Lung (tissue), 5 donors: ENCODE measurements around the gene TARBP2. TPM values are rescaled to one million over a fixed set of nuclear protein-coding genes. Genes with fewer than 3 reads are reported as not detected.

ENCODE experiments used
- polyA plus RNA-seq, 2 donors: library from polyadenylated mRNA; stranded (reverse); fragments of 200-250 nt; gene quantifications; one replicate each; pipeline ENCODE4 v1.2.1, GENCODE V29; 2013
- small RNA-seq: library from RNA; depleted of rRNA; stranded (forward); fragments of <200 nt; gene quantifications from one replicate; pipeline ENCODE3, GENCODE V24; 2014; ENCODE audit warnings: low replicate concordance
- total RNA-seq, 2 donors: library from RNA; depleted of rRNA in 1 of 2; stranded (reverse); fragments of >200 nt in 1 of 2; gene quantifications; one replicate each; pipeline ENCODE4 v1.2.1, GENCODE V29; 2014 to 2021
- donor health status: Bipolar disorder and iron deficiency.
- donor health status: healthy.
- donor health status: DM: yes; HTN: yes; CAD: no.

TARBP2 gene
- total and polyA plus RNA-seq, 4 donors, result 32.2 to 41.3 (median 34.8) TPM

Small RNA genes within 50 kb of the gene (small RNA-seq; reads per million reads assigned to genes)
- gene AC023509.3, result not detected

Other genes starting within 250 kb of the TARBP2 start
- 1 to 10 TPM; 2.0 to 6.7 TPM for gene ESPL1, start 233.0 kb upstream of the TARBP2 start, total RNA-seq
- gene ESPL1, start 233.0 kb upstream of the TARBP2 start, polyA plus RNA-seq, result under 1 TPM; 0.77 to 0.97 TPM
- gene PFDN5, start 205.7 kb upstream of the TARBP2 start, total RNA-seq, result 100 to 1,000 TPM; 351 to 361 TPM
- gene PFDN5, start 205.7 kb upstream of the TARBP2 start, polyA plus RNA-seq, result 1,000 to 10,000 TPM in 1 of 2 donors, 100 to 1,000 TPM in 1; 649 to 1,722 TPM
- 10 to 100 TPM; 22.1 to 63.5 TPM for gene MYG1, start 201.6 kb upstream of the TARBP2 start, total RNA-seq
- gene MYG1, start 201.6 kb upstream of the TARBP2 start, polyA plus RNA-seq, result 10 to 100 TPM; 56.1 to 88.9 TPM
- gene AAAS, start 179.7 kb upstream of the TARBP2 start, total RNA-seq, result 10 to 100 TPM; 51.4 to 51.7 TPM
- gene AAAS, start 179.7 kb upstream of the TARBP2 start, polyA plus RNA-seq, result 10 to 100 TPM; 29.7 to 37.0 TPM
- not detected for gene SP7, start 164.9 kb upstream of the TARBP2 start, total RNA-seq
- not detected for gene SP7, start 164.9 kb upstream of the TARBP2 start, polyA plus RNA-seq
- gene SP1, start 121.1 kb upstream of the TARBP2 start, total RNA-seq, result 10 to 100 TPM; 68.3 to 72.2 TPM
- 10 to 100 TPM; 16.2 to 26.6 TPM for gene SP1, start 121.1 kb upstream of the TARBP2 start, polyA plus RNA-seq
- under 1 TPM in 1 of 2 donors, not detected in 1; 0.52 TPM for gene AMHR2, start 77.4 kb upstream of the TARBP2 start, total RNA-seq
- under 1 TPM; 0.02 to 0.22 TPM for gene AMHR2, start 77.4 kb upstream of the TARBP2 start, polyA plus RNA-seq
- gene PRR13, start 59.5 kb upstream of the TARBP2 start, total RNA-seq, result 100 to 1,000 TPM in 1 of 2 donors, 10 to 100 TPM in 1; 59.0 to 178 TPM
- 100 to 1,000 TPM; 157 to 336 TPM for gene PRR13, start 59.5 kb upstream of the TARBP2 start, polyA plus RNA-seq
- gene PCBP2, start 49.2 kb upstream of the TARBP2 start, total RNA-seq, result 100 to 1,000 TPM; 612 to 697 TPM
- gene PCBP2, start 49.2 kb upstream of the TARBP2 start, polyA plus RNA-seq, result 100 to 1,000 TPM; 363 to 501 TPM
- 10 to 100 TPM; 21.2 to 25.4 TPM for gene MAP3K12, start 1.8 kb upstream of the TARBP2 start, total RNA-seq
- gene MAP3K12, start 1.8 kb upstream of the TARBP2 start, polyA plus RNA-seq, result 10 to 100 TPM; 13.4 to 18.9 TPM
- gene NPFF, start 6.2 kb downstream of the TARBP2 start, total RNA-seq, result not detected
- gene NPFF, start 6.2 kb downstream of the TARBP2 start, polyA plus RNA-seq, result under 1 TPM in 1 of 2 donors, not detected in 1; 0.45 TPM
- 10 to 100 TPM; 40.4 to 43.3 TPM for gene ATF7, start 125.1 kb downstream of the TARBP2 start, total RNA-seq
- gene ATF7, start 125.1 kb downstream of the TARBP2 start, polyA plus RNA-seq, result 10 to 100 TPM; 16.8 to 22.9 TPM
- 100 to 1,000 TPM; 143 to 274 TPM for gene ATP5MC2, start 174.8 kb downstream of the TARBP2 start, total RNA-seq
- gene ATP5MC2, start 174.8 kb downstream of the TARBP2 start, polyA plus RNA-seq, result 100 to 1,000 TPM; 366 to 582 TPM
- gene CALCOCO1, start 226.2 kb downstream of the TARBP2 start, total RNA-seq, result 100 to 1,000 TPM in 1 of 2 donors, 10 to 100 TPM in 1; 80.4 to 223 TPM
- 10 to 100 TPM; 65.5 to 71.4 TPM for gene CALCOCO1, start 226.2 kb downstream of the TARBP2 start, polyA plus RNA-seq